ENCODE results near the gene EFTUD2.

Gene EFTUD2

DNA sequence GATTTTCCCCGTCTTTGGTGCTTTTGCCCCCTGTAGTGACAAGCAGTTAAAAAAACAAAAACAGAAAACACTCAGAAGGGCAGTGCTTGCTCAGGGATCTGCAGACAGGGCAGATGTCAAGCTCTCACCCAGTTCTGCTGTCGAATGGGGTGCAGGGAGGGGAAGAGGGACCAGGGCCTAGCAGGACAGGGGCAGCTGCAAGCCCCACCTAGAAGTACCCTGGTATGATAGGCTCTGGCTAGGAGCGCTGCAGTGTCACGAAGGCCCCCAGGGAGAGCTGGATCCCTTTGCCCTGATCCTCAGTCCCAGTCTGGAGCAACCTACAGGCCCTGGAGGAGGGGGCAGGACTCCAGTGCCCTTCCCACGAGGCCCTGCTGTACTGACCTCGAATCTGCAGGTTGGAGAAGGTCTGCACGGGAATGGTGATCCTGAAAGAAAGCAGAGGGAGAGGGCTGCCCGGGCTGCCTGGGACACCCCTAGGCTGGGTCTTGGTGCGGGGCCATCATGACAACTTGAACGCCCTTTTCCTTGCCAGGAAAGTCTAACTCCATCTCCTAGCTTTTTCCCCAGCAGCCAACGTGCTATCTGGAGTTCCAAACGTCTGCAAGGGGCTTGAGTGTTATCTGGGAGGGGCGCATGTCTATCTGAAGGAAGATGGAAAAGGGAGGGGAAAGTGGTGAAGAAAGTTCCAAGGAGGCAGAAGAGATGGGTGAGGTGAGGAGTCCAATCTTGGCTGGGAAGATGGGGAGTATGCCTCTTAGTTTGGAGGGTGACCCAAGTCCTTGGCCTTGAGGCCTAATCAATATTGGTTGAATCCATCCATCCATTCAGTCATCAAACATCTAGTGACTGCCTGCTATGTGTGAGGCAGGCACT is 11.2 kb upstream of the EFTUD2 start:
- DNase-seq = no peak

DNA sequence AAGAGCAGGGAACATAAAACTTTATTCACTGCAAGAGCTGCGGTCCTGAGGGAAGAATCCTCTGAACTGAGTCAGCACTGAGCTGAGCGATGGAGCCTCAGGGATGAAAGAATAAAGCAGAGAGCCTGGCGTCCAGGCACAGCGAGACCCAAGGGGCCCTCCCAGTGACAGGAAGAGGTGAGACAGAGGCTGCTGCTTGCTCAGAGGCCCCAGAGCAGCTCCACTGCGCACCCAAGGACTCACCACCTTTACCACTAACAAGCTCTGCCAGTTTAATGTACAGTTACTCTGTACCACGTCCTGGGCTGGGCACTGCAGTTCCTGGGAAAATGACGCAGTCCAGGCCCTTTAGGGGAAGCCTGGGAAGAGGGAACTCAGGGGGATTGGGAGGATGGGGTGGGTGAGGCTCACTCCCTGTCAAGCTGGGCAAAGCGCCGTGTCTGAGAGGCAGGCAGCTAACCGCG is 10.5 kb upstream of the EFTUD2 start:
- no peak for DNase-seq

DNA sequence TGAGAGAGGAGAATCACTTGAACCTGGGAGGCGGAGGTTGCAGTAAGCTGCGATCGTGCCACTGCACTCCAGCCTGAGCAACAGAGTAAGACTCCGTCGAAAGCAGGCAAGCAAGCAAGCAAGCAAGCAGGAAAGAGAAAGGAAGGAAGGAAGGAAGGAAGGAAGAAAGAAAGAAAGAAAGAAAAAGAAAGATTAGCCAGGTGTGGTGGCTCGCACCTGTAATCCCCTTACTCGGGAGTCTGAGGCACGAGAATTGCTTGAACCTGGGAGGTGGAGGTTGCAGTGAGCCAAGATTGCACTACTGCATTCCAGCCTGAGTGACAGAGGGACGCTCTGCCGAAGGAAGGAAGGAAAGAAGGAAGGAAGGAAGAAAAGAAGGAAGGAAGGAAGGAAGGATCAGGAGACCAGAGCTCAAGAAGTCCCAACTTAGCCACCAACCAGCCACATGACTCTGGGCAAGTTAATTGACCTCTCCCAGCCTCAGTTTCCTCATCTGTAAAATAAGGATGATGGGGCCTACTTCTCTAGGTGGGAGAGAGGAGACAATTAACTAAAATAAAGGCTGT is 9.6 kb upstream of the EFTUD2 start:
- no peak for DNase-seq

DNA sequence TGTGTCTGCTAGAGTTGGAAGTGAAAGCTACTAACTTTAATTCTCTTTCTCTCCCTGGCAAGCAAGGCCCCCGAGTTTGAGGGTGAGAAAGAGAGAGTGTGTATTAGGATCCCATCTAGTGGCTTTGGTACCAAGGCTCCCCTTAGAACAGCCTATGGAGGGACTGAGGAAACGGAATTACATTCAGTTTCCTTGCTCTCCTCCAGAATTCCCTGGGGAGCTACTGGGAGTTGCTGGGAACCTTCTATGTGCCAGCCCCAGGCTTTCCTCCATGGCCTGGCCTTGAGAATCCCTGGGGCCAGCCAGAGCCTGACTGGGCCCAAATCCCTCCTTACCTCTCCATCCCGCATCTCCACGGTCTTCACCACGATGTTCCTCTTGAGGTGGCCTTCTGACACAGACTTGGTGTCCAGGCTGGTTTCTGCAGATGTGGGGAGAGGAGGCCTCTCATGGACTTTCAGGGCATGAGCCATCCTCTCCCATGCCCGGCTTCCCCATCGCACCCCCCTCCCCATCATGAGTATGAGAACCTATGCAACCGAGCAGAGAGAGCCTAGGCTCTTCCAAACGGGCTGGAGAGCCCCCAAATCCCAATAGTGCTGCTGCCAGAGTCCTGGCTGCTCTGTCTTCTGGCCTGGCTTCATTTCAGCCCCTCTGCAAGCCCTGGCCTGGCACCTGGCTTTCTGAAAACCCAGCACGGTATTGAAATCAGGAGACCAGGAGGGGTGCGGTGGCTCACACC is 8.7 kb upstream of the EFTUD2 start:
- no peak for DNase-seq

DNA sequence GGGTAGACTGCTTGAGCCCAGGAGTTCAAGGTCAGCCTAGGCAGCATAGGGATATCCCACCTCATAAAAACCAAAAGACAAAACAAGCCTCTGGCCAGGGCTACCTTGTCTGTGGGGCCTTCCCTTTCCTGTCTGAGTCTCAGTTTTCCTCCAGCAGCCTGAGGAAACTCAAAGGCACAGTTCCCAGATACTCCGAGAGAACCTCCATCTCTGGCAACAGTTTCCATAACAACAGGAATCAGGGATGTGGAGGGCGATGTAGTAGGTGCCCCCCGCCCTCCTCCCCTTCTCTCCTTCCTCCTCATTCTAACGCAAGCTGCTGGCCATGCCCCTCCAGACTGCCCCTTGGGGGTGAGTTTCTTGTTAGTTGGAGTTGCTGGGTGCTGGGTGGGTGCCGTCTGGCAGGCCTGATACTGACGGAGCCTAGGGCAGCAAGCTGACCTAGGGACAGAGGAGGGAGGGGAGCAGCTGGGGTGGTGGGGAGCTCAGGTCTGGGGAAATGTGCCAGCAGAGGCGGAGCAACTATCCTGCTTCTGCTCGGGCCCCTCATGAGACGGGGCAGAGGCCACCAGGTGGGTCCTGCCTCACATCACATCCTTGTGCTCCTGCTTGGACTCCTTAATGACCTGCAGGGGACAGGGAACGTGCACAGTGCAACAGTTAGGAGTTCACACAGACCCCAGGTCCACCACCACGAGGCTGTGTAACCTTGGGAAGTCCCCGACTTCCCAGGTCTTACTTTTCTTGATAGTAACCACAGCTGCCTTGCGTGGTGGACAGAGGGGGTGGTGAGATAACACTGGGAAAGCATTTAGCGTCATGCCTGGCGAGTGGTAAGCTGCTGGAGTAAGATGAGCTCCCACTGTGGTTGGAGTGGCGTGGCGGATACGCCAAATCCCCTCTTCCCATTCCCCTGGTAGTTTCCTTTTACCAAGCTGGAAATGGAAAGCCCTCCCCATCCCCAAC is 7.8 kb upstream of the EFTUD2 start:
- DNase-seq = no peak

DNA sequence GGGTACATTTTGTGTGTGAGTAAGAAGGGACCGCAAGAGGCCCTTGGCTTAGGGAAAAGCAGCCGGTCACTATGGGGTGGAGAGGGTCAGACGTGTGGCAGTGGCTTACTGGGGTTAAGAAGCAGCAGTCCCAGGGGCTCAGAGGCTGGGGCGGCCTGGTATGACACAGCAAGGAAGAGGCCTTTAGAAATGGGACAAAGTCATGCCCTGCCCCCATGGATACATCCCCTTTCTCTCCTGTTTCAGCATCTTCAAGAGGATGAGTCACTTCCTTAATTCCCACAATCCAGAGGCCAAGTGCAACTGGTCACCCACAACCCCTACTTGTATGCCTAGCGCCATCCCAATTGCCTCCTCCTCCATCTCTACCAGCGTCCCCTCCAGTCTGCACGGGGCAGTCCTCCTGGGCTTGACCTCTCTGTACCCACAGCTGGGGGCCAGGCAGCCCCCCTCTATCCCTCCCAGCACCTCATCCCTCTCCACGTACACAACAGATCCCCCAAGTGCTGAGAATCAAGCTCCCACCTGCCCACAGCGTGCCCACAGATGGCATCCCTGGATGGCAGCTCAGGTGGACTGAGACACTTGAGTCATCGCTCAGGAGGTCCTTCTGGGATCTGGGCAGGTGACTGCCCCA is 6.9 kb upstream of the EFTUD2 start:
- DNase-seq = no peak

DNA sequence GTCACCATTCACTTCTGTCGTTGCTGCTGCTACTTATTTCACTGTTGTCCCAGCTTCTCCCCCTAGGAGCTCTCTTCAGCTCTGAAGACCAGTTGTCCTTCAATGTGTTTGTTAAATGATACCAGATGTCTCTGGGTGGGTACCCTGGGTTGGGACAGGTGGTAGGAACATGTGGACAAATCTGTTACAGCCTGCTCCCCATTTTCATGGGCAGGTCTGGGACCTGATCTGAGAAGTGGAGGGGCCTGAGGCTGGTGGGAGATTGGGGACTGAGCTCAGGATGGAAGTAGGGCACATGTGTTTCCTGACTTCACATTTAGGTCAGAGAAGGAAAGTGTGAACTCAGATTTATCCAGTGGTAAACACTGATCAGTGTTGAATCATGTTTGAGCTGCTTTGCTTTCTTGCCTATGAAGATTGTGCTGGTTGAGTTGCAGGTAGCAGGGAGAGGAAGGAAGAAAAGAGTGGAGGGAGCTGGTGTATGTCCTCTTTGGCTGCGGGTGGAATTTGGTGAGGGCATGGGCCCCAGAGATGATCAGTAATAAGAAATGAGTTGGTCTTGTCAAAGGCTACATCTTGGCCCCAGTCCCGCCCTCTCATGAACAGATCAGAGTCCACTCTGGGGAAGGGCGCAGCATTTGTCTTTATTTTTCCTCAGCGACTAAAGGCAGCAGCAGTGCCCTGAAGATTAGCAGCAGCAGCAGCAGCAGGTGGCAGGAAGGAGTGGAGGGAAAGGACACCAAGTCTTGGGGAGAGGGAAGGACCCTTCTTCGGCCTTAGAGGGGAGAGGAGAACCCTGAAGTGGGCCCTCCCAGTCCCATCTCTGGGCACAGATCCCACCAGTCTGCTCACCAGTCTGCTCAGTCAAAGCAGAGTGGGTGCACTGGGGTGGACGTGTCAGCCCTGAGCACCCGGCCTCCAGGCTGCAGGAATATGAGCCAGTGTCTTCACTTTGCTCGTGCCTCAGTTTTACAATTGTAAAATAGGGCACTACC is 6.1 kb upstream of the EFTUD2 start:
- DNase-seq = no peak

DNA sequence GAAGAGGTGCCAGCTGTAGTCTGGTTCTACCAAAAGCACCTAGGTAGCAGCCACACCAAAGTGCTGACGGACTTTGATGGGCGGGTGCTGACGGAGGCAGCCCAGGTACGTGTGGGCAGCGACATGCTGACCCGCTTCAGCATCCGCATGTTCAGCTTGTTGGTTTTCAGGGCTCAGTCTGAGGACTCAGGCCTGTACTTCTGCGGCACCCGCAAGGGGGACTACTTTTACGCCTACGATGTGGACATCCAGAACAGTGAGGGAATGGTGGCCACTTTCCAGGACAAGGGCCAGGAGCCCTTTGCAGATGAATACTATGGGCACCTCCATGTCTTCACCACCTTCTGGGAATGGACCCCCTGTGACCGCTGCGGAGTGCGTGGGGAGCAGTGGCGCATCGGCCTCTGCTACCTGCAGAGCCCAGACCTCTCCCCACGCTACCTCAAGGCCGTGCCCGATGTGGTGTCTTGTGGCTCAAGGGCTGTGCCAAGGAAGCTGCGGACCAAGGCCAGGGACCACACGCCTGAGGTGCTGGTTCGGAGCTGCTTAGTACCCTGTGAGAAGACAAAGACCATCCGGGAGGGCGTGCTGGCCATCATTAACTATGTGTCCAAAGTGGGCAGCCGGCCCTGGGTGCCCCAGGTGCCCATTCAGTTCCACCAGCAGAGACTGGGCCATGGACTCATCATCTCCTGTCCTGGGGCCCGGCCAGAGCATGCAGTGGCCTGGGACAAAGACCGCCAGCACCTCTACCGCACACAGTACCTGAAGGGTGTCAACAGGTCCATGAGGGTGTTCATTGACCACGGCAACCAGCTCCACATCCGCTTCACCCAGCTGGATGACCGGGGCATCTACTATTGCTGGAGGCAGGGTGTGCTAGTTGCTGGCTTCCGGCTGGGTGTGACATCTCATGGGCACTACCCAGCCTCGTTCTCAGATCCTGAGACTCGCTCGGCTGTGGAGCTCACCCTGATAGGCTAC is 5.0 kb upstream of the EFTUD2 start:
- DNase-seq = no peak

DNA sequence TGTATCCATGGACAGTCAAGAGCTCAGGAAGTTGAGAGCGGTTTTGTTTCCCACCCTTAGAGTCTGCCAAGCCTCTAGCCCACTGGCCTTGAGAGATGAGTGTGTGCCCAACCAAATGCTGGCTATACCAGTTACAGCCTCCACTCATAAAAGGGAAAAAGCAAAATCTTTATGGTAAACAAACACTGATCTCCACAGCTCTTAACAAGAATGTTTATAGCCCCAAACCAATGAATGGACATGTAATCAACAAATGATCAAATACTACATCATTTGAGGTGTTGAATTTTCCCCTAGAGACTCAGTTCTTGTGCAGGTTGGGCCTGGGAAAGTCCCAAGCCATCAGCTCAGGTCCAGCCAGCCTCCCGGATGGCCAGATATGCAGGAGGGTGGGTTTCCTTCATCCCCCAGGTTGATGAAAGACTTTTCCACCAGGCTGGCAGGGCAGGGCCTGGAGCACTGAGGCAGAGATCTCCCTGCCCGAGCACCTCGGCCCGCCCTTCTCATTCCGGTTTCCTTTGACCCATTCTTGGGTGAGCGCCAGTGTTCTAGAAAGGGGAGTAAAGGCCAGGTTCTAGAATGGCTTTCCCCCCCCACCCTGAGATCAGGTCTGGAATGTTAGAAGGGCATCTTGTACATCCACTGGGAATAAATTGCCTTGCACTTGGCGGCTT is 3.9 kb upstream of the EFTUD2 start:
- DNase-seq = no peak

DNA sequence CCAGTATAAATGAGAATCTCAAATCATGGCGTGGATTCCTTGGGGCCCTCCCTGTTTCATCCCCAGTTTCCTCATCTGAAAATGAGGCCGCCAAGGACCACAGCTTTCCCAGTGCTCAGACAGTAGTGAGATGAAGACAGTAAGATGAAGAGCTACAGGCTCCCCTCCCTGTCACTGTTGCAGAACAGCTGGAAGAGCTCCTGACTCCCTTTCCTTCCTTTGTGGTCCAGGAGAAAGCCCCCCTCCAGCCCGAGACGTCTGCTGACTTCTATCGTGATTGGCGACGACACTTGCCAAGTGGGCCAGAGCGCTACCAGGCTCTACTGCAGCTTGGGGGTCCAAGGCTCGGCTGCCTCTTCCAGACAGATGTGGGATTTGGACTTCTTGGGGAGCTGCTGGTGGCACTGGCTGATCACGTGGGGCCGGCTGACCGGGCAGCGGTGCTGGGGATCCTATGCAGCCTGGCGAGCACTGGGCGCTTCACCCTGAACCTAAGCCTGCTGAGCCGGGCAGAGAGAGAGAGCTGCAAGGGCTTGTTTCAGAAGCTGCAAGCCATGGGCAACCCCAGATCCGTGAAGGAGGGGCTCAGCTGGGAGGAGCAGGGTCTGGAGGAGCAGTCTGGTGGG is 3.0 kb upstream of the EFTUD2 start:
- DNase-seq = no peak

DNA sequence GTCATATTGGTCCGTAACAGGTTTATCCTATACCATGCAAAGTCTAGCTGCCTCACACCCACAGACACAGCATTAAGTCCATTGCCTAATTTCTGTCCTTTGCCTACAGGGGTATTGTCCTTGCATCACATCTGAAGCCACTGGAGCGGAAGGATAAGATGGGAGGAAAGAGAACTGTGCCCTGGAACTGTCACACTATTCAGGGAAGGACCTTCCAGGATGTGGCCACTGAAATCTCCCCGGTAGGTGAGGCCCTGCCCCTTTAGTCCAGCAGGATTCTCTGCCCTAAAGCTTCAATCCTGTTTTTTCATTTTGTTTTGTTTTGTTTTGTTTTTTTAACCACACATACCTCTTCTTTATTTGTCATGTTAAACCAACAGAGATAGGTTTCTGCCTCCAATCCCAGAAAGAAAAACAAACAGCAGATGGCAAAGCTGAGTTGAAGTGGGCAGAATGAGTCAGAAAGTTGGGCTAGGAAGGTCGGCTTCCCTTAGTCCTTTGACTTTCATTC is 2.2 kb upstream of the EFTUD2 start:
- no peak for DNase-seq

DNA sequence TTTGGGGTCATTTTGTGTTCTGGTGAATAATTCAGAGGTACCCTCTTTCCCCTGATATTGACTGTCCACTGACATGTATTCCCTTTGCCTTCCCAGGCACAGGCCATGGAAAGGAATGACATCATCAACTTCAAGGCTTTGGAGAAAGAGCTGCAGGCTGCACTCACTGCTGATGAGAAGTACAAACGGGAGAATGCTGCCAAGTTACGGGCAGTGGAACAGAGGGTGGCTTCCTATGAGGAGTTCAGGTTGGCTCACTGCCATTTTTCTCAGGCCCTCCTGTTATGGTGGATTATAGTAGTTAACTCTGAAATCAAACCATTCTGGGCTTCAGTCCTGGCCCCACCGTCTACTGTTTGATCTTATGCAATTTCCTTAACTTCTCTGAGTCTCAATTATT is 1.6 kb upstream of the EFTUD2 start:
- no peak for DNase-seq

DNA sequence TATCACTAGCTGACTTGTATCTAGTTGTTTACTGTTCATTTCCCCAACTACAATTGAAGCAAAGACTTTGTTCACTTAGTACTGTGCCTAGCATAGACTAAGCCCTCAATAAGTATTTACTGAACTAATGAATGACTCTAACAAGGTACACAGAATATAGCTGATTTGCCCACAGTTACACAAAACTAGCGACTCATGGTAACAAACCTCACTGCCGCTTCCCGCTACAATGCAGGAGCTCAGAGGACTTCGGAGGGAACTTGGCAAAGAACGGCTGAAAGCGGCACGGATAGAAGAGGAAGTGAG is 524 bp downstream of the EFTUD2 start:
- DNase-seq = peak; percentile 35

DNA sequence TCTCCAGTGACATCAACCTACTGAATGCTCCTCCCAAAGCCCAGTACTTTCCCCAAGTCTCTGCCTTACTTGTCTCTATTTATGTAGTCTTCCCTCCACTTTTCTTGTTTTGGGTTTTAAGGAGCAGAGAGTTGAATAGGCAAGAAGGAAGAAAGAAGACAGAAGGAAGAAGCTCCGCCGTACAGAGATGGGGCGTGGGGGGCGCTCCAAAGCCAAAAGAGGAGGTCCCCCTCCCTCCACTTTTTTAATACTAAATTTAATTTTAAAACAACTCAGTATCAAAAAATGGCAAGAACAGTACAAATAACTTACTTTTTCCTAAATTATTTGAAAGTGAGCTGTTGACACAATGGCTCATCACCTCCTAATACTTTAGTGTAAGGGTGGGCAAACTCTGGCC is 4.6 kb downstream of the EFTUD2 start:
- DNase-seq = no peak

DNA sequence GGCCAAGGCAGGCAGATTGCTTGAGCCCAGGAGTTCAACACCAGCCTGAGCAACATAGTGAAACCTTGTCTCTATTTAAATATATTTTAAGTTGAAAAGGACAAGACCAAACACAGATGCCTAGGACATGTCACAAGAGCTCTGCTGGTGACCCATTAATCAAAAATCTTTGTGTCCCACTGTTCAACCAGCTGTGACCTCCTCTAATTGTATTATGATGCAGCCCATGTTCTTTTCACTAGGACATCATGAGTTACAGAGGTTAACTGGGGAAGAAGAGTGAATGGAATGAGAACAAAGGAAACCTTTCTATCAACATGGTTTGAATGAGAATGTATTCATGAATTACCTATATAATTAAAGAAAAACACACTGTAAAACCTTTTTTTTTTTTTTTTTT is 7.0 kb downstream of the EFTUD2 start:
- no peak for DNase-seq

DNA sequence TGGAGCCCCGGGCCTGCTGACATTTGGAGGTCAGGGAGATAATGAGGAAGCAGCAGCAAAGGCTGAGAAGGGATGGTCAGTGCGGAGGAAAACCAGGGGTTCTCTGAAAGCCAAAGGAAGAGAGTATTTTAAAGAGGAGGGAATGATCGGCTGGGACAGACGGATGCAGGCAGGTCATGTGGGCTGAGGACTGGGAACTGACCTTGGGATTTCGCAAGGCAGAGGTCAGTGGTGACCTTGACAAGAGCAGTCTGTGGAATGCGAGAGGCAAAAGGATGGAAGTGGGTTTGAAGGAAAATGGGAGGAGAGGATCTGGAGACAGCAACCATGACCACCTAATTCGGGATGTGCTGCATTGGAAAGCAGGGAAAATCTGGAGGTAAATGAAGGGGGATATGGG is 10.2 kb downstream of the EFTUD2 start:
- no peak for DNase-seq

DNA sequence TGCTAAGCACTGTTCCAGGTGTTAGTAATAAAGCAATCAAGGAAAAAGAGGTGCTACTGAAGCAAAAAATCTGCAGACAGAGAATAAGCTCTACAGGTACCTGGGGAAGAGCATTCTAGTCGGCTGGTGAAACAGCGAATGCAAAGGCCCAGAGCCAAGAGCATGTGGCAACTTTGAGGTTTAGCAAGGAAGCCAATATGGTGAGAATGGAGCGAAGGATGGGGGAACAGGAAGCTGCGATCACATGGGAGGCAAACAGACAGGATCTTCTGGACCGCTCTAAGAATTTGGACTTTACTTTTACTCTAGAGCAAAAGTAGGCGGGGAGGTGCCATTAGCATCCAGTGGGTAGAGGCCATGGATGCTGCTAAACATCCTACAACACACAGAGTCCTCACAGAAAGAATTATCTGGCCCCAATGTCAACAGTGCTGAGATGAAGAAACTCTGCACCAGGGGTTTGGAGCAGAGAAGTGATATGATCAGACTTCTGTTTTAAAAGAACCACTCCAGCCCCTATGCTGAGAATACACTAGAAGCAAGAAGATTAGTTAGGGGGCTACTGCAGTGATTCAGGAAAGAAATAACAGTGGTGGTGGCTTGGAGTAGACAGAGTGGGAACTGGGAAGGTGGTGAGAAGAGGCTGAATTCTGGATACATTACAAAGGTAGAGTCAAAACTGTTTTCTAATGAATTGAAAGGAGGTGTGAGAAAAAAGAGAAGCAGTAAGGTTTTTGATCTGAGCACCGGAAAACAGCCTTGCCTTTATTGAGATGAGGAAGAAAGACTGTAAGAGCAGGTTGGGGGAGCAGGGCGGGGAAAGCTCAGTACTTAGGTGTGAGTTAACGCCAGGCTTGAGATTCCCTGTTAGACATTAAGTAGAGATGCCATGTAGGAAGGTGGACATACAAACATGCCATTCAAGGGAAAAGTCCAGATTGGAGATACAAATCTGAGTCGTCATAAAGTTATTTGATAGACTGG is 11.0 kb downstream of the EFTUD2 start:
- DNase-seq = peak; percentile 25
